Embryonic facial prominence (tissue), 1 donor: Measurements from ENCODE around the gene TERT.
"Not testable (repeated sequence)": the region's sequence is repeated elsewhere in the genome, so short reads cannot be mapped to it uniquely, and the experiment has no call there.

Experiments used
- DNase-seq: peaks from one replicate; pipeline ENCODE4 v3.0.0-alpha.2; 2016; ENCODE audit errors: extremely low spot score

TERT gene

GRCh38 chr5:1294206-1294834 is 548 bp downstream of the TERT start:
- DNase-seq: no peak

GRCh38 chr5:1293416-1294205 is 1.3 kb downstream of the TERT start:
- no peak for DNase-seq

DNA sequence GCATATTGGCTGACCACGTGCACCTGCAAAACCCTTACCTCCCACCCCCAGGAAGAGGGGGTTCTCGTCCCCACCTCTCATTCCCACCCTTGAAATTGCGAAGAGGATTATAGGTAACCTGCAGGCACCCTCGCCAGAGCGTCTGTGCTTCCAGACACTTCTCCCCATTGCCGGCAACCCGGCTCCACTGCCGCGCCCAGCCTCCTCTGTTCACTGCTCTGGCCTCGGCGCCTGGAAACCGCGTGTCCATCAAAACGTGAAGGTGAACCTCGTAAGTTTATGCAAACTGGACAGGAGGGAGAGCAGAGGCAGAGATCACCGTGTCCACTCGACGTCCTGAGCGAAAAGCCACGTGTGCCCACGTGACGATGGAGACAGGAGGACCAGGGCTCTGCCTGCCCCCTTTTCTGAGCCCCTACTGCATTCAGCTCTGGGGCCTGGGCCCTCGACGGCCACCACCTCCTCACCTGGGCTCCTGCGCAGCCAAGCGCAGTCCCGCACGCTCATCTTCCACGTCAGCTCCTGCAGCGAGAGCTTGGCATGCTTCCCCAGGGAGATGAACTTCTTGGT is 1.9 kb downstream of the TERT start:
- DNase-seq: no peak

DNA sequence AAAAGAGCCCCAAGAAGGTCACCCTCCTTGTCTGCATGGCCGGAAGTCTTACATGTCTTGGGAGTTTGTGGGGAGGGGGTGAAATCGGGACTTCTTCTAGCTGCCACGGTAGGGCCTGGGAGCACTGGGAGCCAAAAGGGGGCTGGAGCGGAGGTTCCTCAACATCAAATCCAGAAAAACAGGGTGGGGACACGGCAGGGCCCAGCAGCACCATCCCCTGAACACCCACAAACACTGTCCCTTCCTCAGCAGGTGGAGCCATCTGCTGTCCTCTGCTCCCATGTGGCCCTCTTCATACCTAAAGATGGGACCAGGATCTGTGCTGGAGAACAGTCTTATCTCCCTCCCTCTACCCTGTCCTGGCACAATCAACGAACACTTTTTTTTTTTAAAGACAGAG is 2.7 kb downstream of the TERT start:
- no peak for DNase-seq

- no peak for DNase-seq
Observed at GRCh38 chr5:1291611-1292080, 3.2 kb downstream of the TERT start.

GRCh38 chr5:1290956-1291355 is 3.9 kb downstream of the TERT start:
- not testable (repeated sequence) for DNase-seq

GRCh38 chr5:1289559-1289958 is 5.3 kb downstream of the TERT start:
- not testable (repeated sequence) for DNase-seq

GRCh38 chr5:1288439-1289335 is 6.2 kb downstream of the TERT start:
- DNase-seq: no peak

- DNase-seq: no peak
Observed at GRCh38 chr5:1285883-1286291, 9.0 kb downstream of the TERT start.

- DNase-seq: no peak
Observed at GRCh38 chr5:1285141-1285540, 9.7 kb downstream of the TERT start.

DNA sequence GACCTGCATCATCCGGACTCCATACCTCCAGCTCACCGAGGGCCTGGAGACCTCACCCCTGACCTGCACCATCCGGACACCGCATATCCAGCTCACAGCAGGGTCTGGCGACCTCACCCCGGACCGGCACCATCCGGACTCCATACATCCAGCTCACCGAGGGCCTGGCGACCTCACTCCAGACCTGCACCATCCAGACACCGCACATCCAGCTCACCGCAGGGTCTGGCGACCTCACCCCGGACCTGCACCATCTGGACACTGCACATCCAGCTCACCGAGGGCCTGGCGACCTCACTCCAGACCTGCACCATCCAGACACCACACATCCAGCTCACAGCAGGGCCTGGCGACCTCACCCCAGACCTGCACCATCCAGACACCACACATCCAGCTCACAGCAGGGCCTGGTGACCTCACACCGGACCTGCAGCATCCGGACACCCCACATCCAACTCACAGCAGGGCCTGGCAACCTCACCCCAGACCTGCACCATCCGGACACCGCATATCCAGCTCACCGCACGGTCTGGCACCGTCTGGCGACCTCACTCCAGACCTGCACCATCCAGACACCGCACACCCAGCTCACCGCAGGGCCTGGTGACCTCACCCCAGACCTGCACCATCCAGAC is 10.4 kb downstream of the TERT start:
- DNase-seq: not testable (repeated sequence)

DNA sequence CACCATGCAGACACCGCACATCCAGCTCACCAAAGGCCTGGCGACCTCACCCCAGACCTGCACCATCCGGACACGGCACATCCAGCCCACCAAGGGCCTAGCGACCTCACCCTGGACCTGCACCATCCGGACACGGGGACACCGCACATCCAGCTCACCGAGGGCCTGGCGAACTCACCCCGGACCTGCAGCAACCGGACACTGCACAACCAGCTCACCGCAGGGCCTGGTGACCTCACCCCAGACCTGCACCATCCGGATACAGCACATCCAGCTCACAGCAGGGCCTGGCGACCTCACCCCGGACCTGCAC is 11.2 kb downstream of the TERT start:
- not testable (repeated sequence) for DNase-seq

DNA sequence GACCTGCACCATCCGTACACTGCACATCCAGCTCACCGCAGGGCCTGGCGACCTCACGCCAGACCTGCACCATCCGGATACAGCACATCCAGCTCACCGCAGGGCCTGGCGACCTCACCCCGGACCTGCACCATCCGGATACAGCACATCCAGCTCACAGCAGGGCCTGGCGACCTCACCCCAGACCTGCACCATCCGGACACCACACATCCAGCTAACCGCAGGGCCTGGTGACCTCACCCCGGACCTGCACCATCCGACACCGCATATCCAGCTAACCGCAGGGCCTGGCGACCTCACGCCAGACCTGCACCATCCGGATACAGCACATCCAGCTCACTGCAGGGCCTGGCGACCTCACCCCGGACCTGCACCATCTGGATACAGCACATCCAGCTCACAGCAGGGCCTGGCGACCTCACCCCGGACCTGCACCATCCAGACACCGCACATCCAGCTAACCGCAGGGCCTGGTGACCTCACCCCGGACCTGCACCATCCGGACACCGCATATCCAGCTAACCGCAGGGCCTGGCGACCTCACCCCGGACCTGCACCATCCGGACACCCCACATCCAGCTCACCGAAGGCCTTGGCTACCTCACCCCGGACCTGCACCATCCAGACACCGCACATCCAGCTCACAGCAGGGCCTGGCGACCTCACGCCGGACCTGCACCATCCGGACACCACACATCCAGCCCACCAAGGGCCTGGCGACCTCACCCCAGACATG is 11.7 kb downstream of the TERT start:
- DNase-seq: not testable (repeated sequence)

DNA sequence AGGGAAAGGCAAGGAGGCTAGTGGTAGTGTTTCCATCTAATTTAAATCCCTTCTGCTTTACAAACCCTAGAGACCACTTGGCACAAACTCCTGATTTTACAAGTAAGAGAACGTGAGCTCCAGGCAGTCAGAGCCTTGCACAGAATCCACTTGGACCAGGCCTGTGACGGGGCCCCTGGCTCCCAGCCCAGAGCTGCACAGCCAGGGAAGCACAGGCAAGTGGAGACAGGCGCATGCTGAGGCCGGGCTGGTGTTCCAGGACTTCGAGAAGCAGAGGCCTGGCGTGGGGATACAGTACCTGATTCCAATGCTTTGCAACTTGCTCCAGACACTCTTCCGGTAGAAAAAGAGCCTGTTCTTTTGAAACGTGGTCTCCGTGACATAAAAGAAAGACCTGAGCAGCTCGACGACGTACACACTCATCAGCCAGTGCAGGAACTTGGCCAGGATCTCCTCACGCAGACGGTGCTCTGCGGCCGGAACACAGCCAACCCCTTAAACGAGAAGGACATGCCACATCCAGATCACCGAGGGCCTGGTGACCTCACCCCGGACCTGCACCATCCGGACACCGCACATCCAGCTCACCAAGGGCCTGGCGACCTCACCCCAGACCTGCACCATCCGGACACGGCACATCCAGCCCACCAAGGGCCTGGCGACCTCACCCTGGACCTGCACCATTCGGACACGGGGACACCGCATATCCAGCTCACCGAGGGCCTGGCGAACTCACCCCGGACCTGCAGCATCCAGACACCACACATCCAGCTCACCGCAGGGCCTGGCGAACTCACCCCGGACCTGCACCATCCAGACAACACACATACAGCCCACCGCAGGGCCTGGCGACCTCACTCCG is 12.5 kb downstream of the TERT start:
- DNase-seq: no peak

DNA sequence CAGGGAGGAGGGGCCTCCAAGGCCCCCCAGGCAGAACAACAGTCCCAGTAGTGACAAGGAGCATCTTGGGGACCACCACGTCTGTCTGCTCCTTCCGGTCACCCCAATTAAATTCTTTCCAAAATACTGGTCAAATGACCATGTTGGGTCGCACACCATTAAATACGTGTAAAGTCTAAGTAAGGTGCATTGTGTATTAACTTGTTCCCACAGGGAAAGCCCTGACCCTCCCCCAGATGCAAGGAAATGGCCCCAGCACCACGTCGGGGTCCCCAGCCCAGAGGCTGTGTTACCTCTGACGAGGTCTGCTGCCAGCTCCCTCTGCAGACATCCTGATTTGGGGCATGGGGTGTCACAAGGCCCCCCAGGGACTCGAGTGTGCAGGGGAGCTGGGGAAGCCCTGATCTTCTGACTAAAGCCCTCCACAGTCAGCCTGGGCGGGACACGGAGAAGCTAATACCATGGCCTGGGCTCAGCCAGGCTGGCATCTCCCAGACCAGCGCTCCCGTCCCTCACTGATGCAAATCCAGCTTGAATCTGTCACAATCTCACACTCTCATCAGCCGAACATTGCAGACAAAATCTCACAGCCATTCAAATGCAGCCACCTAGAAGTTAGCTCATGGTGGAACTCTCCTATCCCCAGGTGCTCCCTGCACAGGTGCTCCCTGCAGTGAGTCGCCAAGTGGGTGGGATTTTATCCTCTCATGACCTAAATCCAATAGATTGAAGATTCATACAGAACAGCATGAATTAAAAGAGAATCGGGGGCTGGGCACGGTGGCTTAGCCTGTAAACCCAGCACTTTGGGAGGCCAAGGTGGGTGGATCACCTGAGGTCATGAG is 13.6 kb downstream of the TERT start:
- DNase-seq: no peak

GRCh38 chr5:1280177-1281037 is 14.5 kb downstream of the TERT start:
- no peak for DNase-seq

DNA sequence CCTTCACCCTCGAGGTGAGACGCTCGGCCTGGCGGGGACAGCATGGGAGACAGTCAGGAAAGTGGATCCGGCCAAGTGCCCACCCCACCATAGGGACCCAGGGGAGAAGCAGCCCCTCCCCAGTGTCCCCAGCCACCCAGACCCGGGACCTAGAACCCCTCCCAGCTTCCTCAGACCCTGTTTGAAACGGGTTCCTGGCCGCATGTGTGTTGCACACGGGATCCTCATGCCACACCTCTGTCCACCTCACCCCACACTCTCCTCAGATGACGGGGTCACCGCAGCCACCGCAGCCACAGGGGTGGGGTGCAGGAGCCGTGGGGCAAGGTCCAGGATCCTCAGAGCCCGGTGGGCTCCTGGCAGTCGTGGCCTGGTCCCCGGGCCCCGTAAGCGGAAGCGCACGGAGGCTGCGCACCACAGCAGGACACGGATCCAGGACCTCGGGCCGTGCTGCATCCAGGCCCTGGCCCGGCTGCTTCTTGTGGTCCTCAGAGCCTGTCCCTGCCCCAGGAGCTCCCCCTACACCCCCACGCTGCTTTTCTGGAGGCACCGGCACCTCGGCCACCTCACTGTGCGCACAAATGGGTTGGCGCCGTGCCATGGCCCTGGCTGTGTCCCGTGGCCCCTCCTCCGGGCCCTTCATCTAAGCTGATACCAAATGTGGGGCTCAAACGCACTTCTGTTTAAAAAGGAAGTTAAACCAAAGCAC is 15.3 kb downstream of the TERT start:
- DNase-seq: no peak
